OCI-LY1 (cell line): Measurements from ENCODE around the gene CATSPERZ.

ENCODE experiments used
- EZH2 ChIP-seq: fragments of 200-600 bp; sonication (generic), shearing (Covaris generic); IDR thresholded peaks from 2 replicates; pipeline ENCODE4 v1.8.0; 2017; ENCODE audit warnings: borderline replicate concordance, mixed run types, mild to moderate bottlenecking, antibody characterized with exemption, low read length, moderate library complexity, mixed read lengths
- TF ChIP-seq, protein P1 (sequence below): fragments of 200-600 bp; sonication (generic), shearing (Covaris generic); IDR thresholded peaks from 2 replicates; pipeline ENCODE4 v1.5.1; 2017; ENCODE audit warnings: mild to moderate bottlenecking, antibody characterized with exemption, low read length, moderate library complexity, mixed read lengths

GRCh38 chr11:64305075-64305690 is 5.0 kb downstream of the CATSPERZ start, which contains the start of gene ESRRA:
- TF ChIP-seq, protein P1, sequence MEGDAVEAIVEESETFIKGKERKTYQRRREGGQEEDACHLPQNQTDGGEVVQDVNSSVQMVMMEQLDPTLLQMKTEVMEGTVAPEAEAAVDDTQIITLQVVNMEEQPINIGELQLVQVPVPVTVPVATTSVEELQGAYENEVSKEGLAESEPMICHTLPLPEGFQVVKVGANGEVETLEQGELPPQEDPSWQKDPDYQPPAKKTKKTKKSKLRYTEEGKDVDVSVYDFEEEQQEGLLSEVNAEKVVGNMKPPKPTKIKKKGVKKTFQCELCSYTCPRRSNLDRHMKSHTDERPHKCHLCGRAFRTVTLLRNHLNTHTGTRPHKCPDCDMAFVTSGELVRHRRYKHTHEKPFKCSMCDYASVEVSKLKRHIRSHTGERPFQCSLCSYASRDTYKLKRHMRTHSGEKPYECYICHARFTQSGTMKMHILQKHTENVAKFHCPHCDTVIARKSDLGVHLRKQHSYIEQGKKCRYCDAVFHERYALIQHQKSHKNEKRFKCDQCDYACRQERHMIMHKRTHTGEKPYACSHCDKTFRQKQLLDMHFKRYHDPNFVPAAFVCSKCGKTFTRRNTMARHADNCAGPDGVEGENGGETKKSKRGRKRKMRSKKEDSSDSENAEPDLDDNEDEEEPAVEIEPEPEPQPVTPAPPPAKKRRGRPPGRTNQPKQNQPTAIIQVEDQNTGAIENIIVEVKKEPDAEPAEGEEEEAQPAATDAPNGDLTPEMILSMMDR, result no peak
- TF ChIP-seq EZH2, result no peak
